Caco-2 (cell line): ENCODE data around the gene NEDD4. TPM values are rescaled to one million over a fixed set of nuclear protein-coding genes. Genes with fewer than 3 reads are reported as not detected.

Experiments
- BruUV-seq: library from RNA; stranded (reverse); fragments of 400-500 nt; replicated peaks from 2 replicates; lab custom pipeline; 2021; lab: Mats Ljungman, UMichigan
- CTCF ChIA-PET: fragments of 300-600 bp; sonication (Branson Sonifier 250); formaldehyde crosslinking; loops from one replicate; lab custom pipeline; 2022; ENCODE audit warnings: antibody characterized with exemption; lab: Charles Lee
- POLR2A ChIA-PET: fragments of 300-600 bp; sonication (Branson Sonifier 250); formaldehyde crosslinking; loops from one replicate; lab custom pipeline; 2022; ENCODE audit warnings: antibody characterized with exemption; lab: Charles Lee
- DNase-seq, 2 experiments: peaks; one replicate each; pipeline versions ENCODE4 v3.0.0 to v3.0.0-alpha.2; 2020 to 2022
- H3K27me3 ChIP-seq: replicated peaks from 2 replicates; pipeline ENCODE4 v1.6.0; 2011; ENCODE audit warnings: low read length; ENCODE audit not compliant: control insufficient read depth, insufficient read depth
- H3K36me3 ChIP-seq: 2 replicates; pipeline ENCODE4 v1.5.1; 2011; ENCODE audit warnings: low read length; ENCODE audit not compliant: control insufficient read depth, insufficient read depth
- H3K4me1 ChIP-seq: fragments of 250-450 bp; sonication (Bioruptor Pico); 2 replicates; pipeline ENCODE4 v1.5.1; 2020; ENCODE audit warnings: mild to moderate bottlenecking
- H3K4me3 ChIP-seq: 2 replicates; pipeline ENCODE4 v1.5.1; 2011; ENCODE audit warnings: low read depth, mild to moderate bottlenecking, control low read depth, low read length
- H3K9me3 ChIP-seq: fragments of 250-450 bp; sonication (Bioruptor Pico); 2 replicates; pipeline ENCODE4 v1.5.1; 2020; ENCODE audit warnings: mild to moderate bottlenecking, moderate library complexity
- H3K27ac Mint-ChIP-seq: one replicate; pipeline ENCODE4 v1.8.0; 2022; ENCODE audit warnings: mixed read lengths; ENCODE audit not compliant: unreplicated experiment
- H3K27me3 Mint-ChIP-seq: one replicate; pipeline ENCODE4 v1.8.0; 2022; ENCODE audit warnings: mixed read lengths; ENCODE audit not compliant: insufficient read depth, unreplicated experiment
- H3K36me3 Mint-ChIP-seq: one replicate; pipeline ENCODE4 v1.8.0; 2022; ENCODE audit warnings: mild to moderate bottlenecking, mixed read lengths; ENCODE audit not compliant: insufficient read depth, unreplicated experiment
- H3K4me1 Mint-ChIP-seq: one replicate; pipeline ENCODE4 v1.8.0; 2022; ENCODE audit warnings: low read depth, mixed read lengths; ENCODE audit not compliant: unreplicated experiment
- H3K4me3 Mint-ChIP-seq: one replicate; pipeline ENCODE4 v1.8.0; 2022; ENCODE audit warnings: mild to moderate bottlenecking, moderate library complexity, mixed read lengths; ENCODE audit not compliant: unreplicated experiment
- H3K9me3 Mint-ChIP-seq: one replicate; pipeline ENCODE4 v1.8.0; 2022; ENCODE audit warnings: mixed read lengths; ENCODE audit not compliant: unreplicated experiment
- intact Hi-C: fragments of 100-400 bp; cut with micrococcal nuclease; formaldehyde crosslinking; loops from one replicate; pipeline ENCODE4 v1.10.0; 2022; ENCODE audit not compliant: unreplicated experiment
- total RNA-seq: library from RNA; stranded (reverse); gene quantifications from 2 replicates; pipeline ENCODE4 v1.2.3, GENCODE V29; 2022
- TF ChIP-seq, protein P1 (sequence below), 2 experiments: fragments of 200-600 bp in 1 of 2; IDR thresholded peaks; 1 replicate in 1 of 2; 2 replicates in 1 of 2; pipeline versions ENCODE4 v1.5.1 to v1.8.0; 2011 to 2022; ENCODE audit warnings: antibody characterized with exemption in 1 of 2, control low read depth in 1 of 2, inconsistent platforms in 1 of 2, low read depth in 1 of 2, low read length in 1 of 2, mild to moderate bottlenecking in 1 of 2, moderate library complexity in 1 of 2; ENCODE audit not compliant: insufficient read depth in 1 of 2, severe bottlenecking in 1 of 2, unreplicated experiment in 1 of 2

Gene NEDD4
- total RNA-seq, 1 experiment from 2014 or later = 33.9 TPM

DNA sequence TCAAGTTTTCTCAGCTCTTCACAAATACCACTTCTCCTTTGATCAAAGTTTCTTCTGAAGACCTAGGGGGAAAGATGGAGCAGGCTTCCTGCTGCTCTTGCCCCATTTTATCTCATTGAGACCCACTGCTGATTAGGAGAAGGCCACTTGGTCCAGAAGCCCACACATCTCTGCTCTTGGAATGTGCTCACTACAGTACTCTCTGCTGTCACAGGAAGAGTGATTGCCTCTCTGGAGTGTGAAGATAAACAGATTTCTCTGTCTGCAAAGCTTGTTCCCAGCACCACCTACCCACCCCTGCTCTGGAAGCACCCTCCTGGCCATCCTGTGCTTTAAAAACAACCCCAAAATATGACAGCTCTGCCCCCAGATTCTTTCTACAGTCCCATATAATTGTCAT, 209.1 kb downstream of the NEDD4 start:
- intact Hi-C loops = no loop called here
- H3K4me3 ChIP-seq = no peak overlapping the region
- no peak for DNase-seq
- Mint-ChIP-seq H3K9me3 (peaks cover 12% of the 10 kb centered on the region), H3K27ac (no peak overlapping the region), H3K36me3 (no peaks in the 10 kb centered on the region), H3K4me1 (peaks cover 8% of the 10 kb centered on the region), H3K4me3 (no peak overlapping the region), H3K27me3 (peaks cover 2% of the 10 kb centered on the region)
- H3K27me3 ChIP-seq = no peaks in the 10 kb centered on the region
- ChIA-PET CTCF (no interaction called here), POLR2A (interaction anchor here (0.5 kb wide), 1 partner anchor 121 kb away, joined by 3 read pairs; no protein-coding TSS in a partner anchor)
- no peaks in the 10 kb centered on the region for H3K36me3 ChIP-seq
- no TSS peak for BruUV-seq
- H3K9me3 ChIP-seq = no peaks in the 10 kb centered on the region
- TF ChIP-seq, protein P1, sequence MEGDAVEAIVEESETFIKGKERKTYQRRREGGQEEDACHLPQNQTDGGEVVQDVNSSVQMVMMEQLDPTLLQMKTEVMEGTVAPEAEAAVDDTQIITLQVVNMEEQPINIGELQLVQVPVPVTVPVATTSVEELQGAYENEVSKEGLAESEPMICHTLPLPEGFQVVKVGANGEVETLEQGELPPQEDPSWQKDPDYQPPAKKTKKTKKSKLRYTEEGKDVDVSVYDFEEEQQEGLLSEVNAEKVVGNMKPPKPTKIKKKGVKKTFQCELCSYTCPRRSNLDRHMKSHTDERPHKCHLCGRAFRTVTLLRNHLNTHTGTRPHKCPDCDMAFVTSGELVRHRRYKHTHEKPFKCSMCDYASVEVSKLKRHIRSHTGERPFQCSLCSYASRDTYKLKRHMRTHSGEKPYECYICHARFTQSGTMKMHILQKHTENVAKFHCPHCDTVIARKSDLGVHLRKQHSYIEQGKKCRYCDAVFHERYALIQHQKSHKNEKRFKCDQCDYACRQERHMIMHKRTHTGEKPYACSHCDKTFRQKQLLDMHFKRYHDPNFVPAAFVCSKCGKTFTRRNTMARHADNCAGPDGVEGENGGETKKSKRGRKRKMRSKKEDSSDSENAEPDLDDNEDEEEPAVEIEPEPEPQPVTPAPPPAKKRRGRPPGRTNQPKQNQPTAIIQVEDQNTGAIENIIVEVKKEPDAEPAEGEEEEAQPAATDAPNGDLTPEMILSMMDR (IDR thresholded peaks at IDR 0.05; ENCODE audit: insufficient read depth in 1 of 2, low read depth in 1 of 2, low read length in 1 of 2, severe bottlenecking in 1 of 2, unreplicated experiment in 1 of 2) = no peak
- peaks cover 7% of the 10 kb centered on the region; the same call in 1 of the 2 replicates for H3K4me1 ChIP-seq

DNA sequence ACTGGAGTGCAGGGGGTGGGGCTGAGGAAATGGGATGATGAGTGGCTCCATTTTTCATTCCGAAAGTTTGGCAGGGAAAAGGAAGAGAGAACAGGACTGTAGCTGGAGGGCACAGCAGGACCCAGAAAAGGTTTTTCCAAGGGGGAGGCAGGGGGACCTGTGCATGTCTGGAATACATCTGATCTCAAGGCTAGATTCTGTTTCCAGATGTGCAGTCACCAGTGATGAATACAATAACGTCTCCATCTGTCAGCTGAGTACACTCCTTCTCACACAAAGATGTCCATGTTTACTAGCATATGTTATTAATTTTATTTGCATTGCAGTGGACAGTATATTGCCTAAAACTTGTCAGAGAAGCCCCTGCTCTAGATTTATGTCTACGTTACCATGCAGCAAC, 210.5 kb downstream of the NEDD4 start:
- CTCF ChIA-PET = no interaction called here

DNA sequence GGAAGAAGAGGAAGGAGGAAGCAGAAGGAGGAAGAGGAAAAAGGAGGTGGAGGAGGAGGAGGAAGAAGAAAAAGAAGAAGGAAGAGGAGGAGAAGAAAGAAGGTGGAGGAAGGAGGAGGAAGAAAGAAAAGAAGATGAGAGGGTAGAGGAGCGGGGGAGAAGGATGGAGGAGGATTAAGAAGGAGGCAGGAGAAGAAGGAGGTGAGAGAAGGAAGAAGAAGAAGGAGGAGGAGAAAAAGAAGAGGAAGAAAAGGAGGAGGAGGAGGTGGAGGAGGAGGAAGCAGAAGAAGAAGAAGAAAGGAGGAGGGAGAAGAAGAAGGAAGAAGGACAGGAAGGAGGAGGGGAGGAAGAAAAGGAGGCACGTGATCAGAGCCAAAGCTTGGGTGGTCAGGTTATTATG, 213.1 kb downstream of the NEDD4 start:
- peaks cover 7% of the 10 kb centered on the region; the same call in 1 of the 2 replicates for H3K4me1 ChIP-seq
- CTCF ChIA-PET = no interaction called here
- H3K4me1 Mint-ChIP-seq = peaks cover 8% of the 10 kb centered on the region
- TF ChIP-seq, protein P1 (IDR thresholded peaks at IDR 0.05; ENCODE audit: insufficient read depth in 1 of 2, low read depth in 1 of 2, low read length in 1 of 2, severe bottlenecking in 1 of 2, unreplicated experiment in 1 of 2) = no peak
- H3K9me3 Mint-ChIP-seq = peaks cover 12% of the 10 kb centered on the region
- POLR2A ChIA-PET = no interaction called here
- no peak overlapping the region for H3K4me3 Mint-ChIP-seq
- peaks cover 3% of the 10 kb centered on the region for H3K27me3 Mint-ChIP-seq
- no peaks in the 10 kb centered on the region for H3K27me3 ChIP-seq
- no peak for DNase-seq
- no peak overlapping the region for H3K27ac Mint-ChIP-seq
- no peaks in the 10 kb centered on the region for H3K36me3 ChIP-seq
- BruUV-seq = no TSS peak
- H3K4me3 ChIP-seq = no peak overlapping the region
- intact Hi-C loops = no loop called here
- H3K9me3 ChIP-seq = no peaks in the 10 kb centered on the region
- no peaks in the 10 kb centered on the region for H3K36me3 Mint-ChIP-seq

More for the DNA sequence above, 210.5 kb downstream of the NEDD4 start:
- intact Hi-C loops = no loop called here
- Mint-ChIP-seq H3K27ac (no peak overlapping the region), H3K4me3 (no peak overlapping the region), H3K36me3 (no peaks in the 10 kb centered on the region), H3K27me3 (peaks cover 3% of the 10 kb centered on the region), H3K4me1 (peaks cover 8% of the 10 kb centered on the region), H3K9me3 (peaks cover 12% of the 10 kb centered on the region)
- BruUV-seq = no TSS peak
- no peaks in the 10 kb centered on the region for H3K27me3 ChIP-seq
- peaks cover 7% of the 10 kb centered on the region; the same call in 1 of the 2 replicates for H3K4me1 ChIP-seq
- no peak overlapping the region for H3K4me3 ChIP-seq
- DNase-seq = no peak
- no peaks in the 10 kb centered on the region for H3K9me3 ChIP-seq
- H3K36me3 ChIP-seq = no peaks in the 10 kb centered on the region
- TF ChIP-seq, protein P1 (IDR thresholded peaks at IDR 0.05; ENCODE audit: insufficient read depth in 1 of 2, low read depth in 1 of 2, low read length in 1 of 2, severe bottlenecking in 1 of 2, unreplicated experiment in 1 of 2) = no peak
- POLR2A ChIA-PET = no interaction called here
